Endodermal cell (in vitro differentiated cells): Measurements from ENCODE around the gene ARL8B. TPM values are rescaled to one million over a fixed set of nuclear protein-coding genes. Genes with fewer than 3 reads are reported as not detected.

Experiments used
- DNase-seq: peaks from one replicate; pipeline ENCODE4 v3.0.0-alpha.2; 2017
- H3K27ac ChIP-seq: 2 replicates; pipeline ENCODE4 v1.5.1; 2013; ENCODE audit warnings: mild to moderate bottlenecking, low read depth, low read length, moderate library complexity
- H3K27me3 ChIP-seq: 2 replicates; pipeline ENCODE4 v1.6.1; 2013; ENCODE audit warnings: mild to moderate bottlenecking, low read length, moderate library complexity; ENCODE audit not compliant: insufficient read depth, control insufficient read depth, poor library complexity, severe bottlenecking
- H3K36me3 ChIP-seq: 2 replicates; pipeline ENCODE4 v1.7.0; 2013; ENCODE audit warnings: mild to moderate bottlenecking, low read length, moderate library complexity; ENCODE audit not compliant: control insufficient read depth, insufficient read depth
- H3K4me1 ChIP-seq: one replicate; pipeline ENCODE4 v1.7.0; 2013; ENCODE audit warnings: low read length; ENCODE audit not compliant: control insufficient read depth, insufficient read depth
- H3K4me3 ChIP-seq: 2 replicates; pipeline ENCODE4 v1.5.1; 2013; ENCODE audit warnings: mild to moderate bottlenecking, low read length, moderate library complexity
- H3K9ac ChIP-seq: 2 replicates; pipeline ENCODE4 v1.6.1; 2013; ENCODE audit warnings: mild to moderate bottlenecking, low read length, moderate library complexity; ENCODE audit not compliant: poor library complexity, severe bottlenecking; ENCODE audit errors: extremely low read depth
- H3K9me3 ChIP-seq: 2 replicates; pipeline ENCODE4 v1.6.1; 2013; ENCODE audit warnings: mild to moderate bottlenecking, low read length, moderate library complexity; ENCODE audit not compliant: control insufficient read depth
- H3K27ac Mint-ChIP-seq: 2 replicates; pipeline ENCODE4 v1.8.0; 2020; ENCODE audit warnings: mixed read lengths
- H3K27me3 Mint-ChIP-seq: 2 replicates; pipeline ENCODE4 v1.8.0; 2021; ENCODE audit warnings: mild to moderate bottlenecking, mixed read lengths; ENCODE audit not compliant: insufficient read depth
- H3K36me3 Mint-ChIP-seq: 2 replicates; pipeline ENCODE4 v1.8.0; 2020; ENCODE audit warnings: low read depth, mixed read lengths
- H3K4me1 Mint-ChIP-seq: 2 replicates; pipeline ENCODE4 v1.8.0; 2020; ENCODE audit warnings: mixed read lengths
- H3K4me3 Mint-ChIP-seq: 2 replicates; pipeline ENCODE4 v1.8.0; 2020; ENCODE audit warnings: mild to moderate bottlenecking, moderate library complexity, mixed read lengths
- H3K9me3 Mint-ChIP-seq: 2 replicates; pipeline ENCODE4 v1.8.0; 2020; ENCODE audit warnings: mild to moderate bottlenecking, mixed read lengths
- CTCF ChIP-seq: fragments of 200-600 bp; sonication (generic); conservative IDR thresholded peaks from 2 replicates; pipeline ENCODE4 v1.5.0; 2021; ENCODE audit warnings: antibody characterized with exemption, mild to moderate bottlenecking
- WGBS, 2 experiments: methylation state at CpG; one replicate each; pipeline versions ENCODE4 v1.1.5 to v1.1.7; 2013; ENCODE audit warnings: missing lambda C conversion rate in 2 of 2, mixed read lengths in 1 of 2; ENCODE audit not compliant: insufficient coverage in 1 of 2, insufficient read length in 1 of 2; 5-methylcytosine and 5-hydroxymethylcytosine counted together
- total RNA-seq, 2 donors: library from RNA; stranded (reverse); fragmentation: NEBNext Ultra II Directional in 1 of 2; extraction: Animal tissue kit (Norgen Biotek cat#: 25700) in 1 of 2; gene quantifications; 2 replicates in 1 of 2; 3 replicates in 1 of 2; pipeline ENCODE4 v1.2.1, GENCODE V29; 2021

The ARL8B gene
- total RNA-seq, 2 donors from 2014 or later = 31.2 to 37.3 TPM

- H3K27me3 Mint-ChIP-seq = no peaks in the 10 kb centered on the region
- H3K9me3 ChIP-seq = no peaks in the 10 kb centered on the region
- H3K27me3 ChIP-seq = no peaks in the 10 kb centered on the region
- peak overlapping the region; percentile 86 for H3K4me3 Mint-ChIP-seq
- H3K9ac ChIP-seq = peak overlapping the region; percentile 75
- peak overlapping the region; percentile 93 for H3K27ac Mint-ChIP-seq
- no peaks in the 10 kb centered on the region for H3K9me3 Mint-ChIP-seq
- no peaks in the 10 kb centered on the region for H3K36me3 ChIP-seq
- peaks cover 30% of the 10 kb centered on the region for H3K4me1 Mint-ChIP-seq
- DNase-seq = peak; percentile 74
- peak overlapping the region; percentile 93 for H3K4me3 ChIP-seq
- TF ChIP-seq CTCF = no peak
- peaks cover 19% of the 10 kb centered on the region for H3K36me3 Mint-ChIP-seq
- H3K27ac ChIP-seq = no peak overlapping the region
- 15 to 19% methylated on average over 20 to 26 of the region's 26 CpGs for WGBS, 2 experiments
- H3K4me1 ChIP-seq = no peaks in the 10 kb centered on the region
Observed at GRCh38 chr3:5188419-5189221, 66.5 kb downstream of the ARL8B start.

- Mint-ChIP-seq H3K36me3 (peaks cover 23% of the 10 kb centered on the region), H3K4me3 (peak overlapping the region; percentile 86), H3K9me3 (no peaks in the 10 kb centered on the region), H3K27me3 (no peaks in the 10 kb centered on the region), H3K4me1 (peaks cover 34% of the 10 kb centered on the region), H3K27ac (peak overlapping the region; percentile 12)
- Histone ChIP-seq H3K9ac (no peak overlapping the region), H3K4me3 (peak overlapping the region; percentile 93), H3K36me3 (peaks cover 11% of the 10 kb centered on the region), H3K27me3 (no peaks in the 10 kb centered on the region), H3K27ac (no peak overlapping the region), H3K9me3 (no peaks in the 10 kb centered on the region), H3K4me1 (no peaks in the 10 kb centered on the region)
- 76 to 80% methylated on average over 5 to 7 of the region's 7 CpGs for WGBS, 2 experiments
- no peak for TF ChIP-seq CTCF
- no peak for DNase-seq
Observed at GRCh38 chr3:5190147-5190791, 68.2 kb downstream of the ARL8B start.

GRCh38 chr3:5191555-5192304 is 69.6 kb downstream of the ARL8B start:
- Mint-ChIP-seq H3K4me1 (peaks cover 31% of the 10 kb centered on the region), H3K27me3 (no peaks in the 10 kb centered on the region), H3K4me3 (no peak overlapping the region), H3K9me3 (no peaks in the 10 kb centered on the region), H3K36me3 (peaks cover 28% of the 10 kb centered on the region), H3K27ac (peak overlapping the region; percentile 29)
- H3K27me3 ChIP-seq = no peaks in the 10 kb centered on the region
- peak overlapping the region; percentile 43 for H3K4me3 ChIP-seq
- H3K4me1 ChIP-seq = no peaks in the 10 kb centered on the region
- peaks cover 17% of the 10 kb centered on the region for H3K36me3 ChIP-seq
- DNase-seq = no peak
- H3K9ac ChIP-seq = no peak overlapping the region
- H3K27ac ChIP-seq = no peak overlapping the region
- TF ChIP-seq CTCF = no peak
- 83 to 93% methylated on average over 2 to 5 of the region's 5 CpGs for WGBS, 2 experiments
- no peaks in the 10 kb centered on the region for H3K9me3 ChIP-seq
